Natural killer cell (primary cell): ENCODE results near the gene SPTLC1. TPM values are rescaled to one million over a fixed set of nuclear protein-coding genes. Genes with fewer than 3 reads are reported as not detected.
A peak's percentile ranks its signal among the peaks of the same experiment; 100 is the strongest.
"Not testable (repeated sequence)": the region's sequence is repeated elsewhere in the genome, so short reads cannot be mapped to it uniquely, and the experiment has no call there.

Experiments
- ATAC-seq, 3 donors: fragments of 150-1000 bp in 2 of 3; fragments of 200-7000 bp in 1 of 3; cut with Tn5 transposase; 1 replicate in 1 of 3; 2 replicates in 2 of 3; pipeline ENCODE4 v1.10.0; 2021; ENCODE audit warnings: mild to moderate bottlenecking in 2 of 3, moderate library complexity in 2 of 3
- DNase-seq, 2 donors: peaks; one replicate each; pipeline versions ENCODE4 v3.0.0 to v3.0.0-alpha.2; 2013 to 2021; ENCODE audit warnings: mixed read lengths in 1 of 2
- H3K27ac ChIP-seq: one replicate; pipeline ENCODE4 v1.5.1; 2013; ENCODE audit warnings: mild to moderate bottlenecking, low read length
- H3K27me3 ChIP-seq: one replicate; pipeline ENCODE4 v1.6.1; 2013; ENCODE audit warnings: low read length; ENCODE audit not compliant: control insufficient read depth, insufficient read depth
- H3K36me3 ChIP-seq: one replicate; pipeline ENCODE4 v1.6.1; 2013; ENCODE audit warnings: low read length; ENCODE audit not compliant: control insufficient read depth, insufficient read depth
- H3K4me1 ChIP-seq: one replicate; pipeline ENCODE4 v1.6.1; 2013; ENCODE audit warnings: low read length; ENCODE audit not compliant: control insufficient read depth, insufficient read depth
- H3K4me3 ChIP-seq: one replicate; pipeline ENCODE4 v1.5.1; 2013; ENCODE audit warnings: low read length
- H3K9me3 ChIP-seq: one replicate; pipeline ENCODE4 v1.6.1; 2013; ENCODE audit warnings: low read length; ENCODE audit not compliant: control insufficient read depth, insufficient read depth
- H3K27ac Mint-ChIP-seq, 2 donors: one replicate each; pipeline ENCODE4 v1.8.0; 2022; ENCODE audit warnings: mild to moderate bottlenecking in 2 of 2, mixed read lengths in 2 of 2, moderate library complexity in 1 of 2
- H3K27me3 Mint-ChIP-seq, 2 donors: one replicate each; pipeline ENCODE4 v1.8.0; 2022; ENCODE audit warnings: low read depth in 2 of 2, mixed read lengths in 2 of 2
- H3K36me3 Mint-ChIP-seq: one replicate; pipeline ENCODE4 v1.8.0; 2022; ENCODE audit warnings: mixed read lengths
- H3K4me1 Mint-ChIP-seq, 2 donors: one replicate each; pipeline ENCODE4 v1.8.0; 2022; ENCODE audit warnings: mixed read lengths in 2 of 2
- H3K4me3 Mint-ChIP-seq: one replicate; pipeline ENCODE4 v1.8.0; 2022; ENCODE audit warnings: mild to moderate bottlenecking, moderate library complexity, mixed read lengths
- H3K9me3 Mint-ChIP-seq, 2 donors: one replicate each; pipeline ENCODE4 v1.8.0; 2022; ENCODE audit warnings: mixed read lengths in 2 of 2
- WGBS: methylation state at CpG from one replicate; pipeline ENCODE4 v1.1.7; 2013; ENCODE audit warnings: missing lambda C conversion rate; ENCODE audit not compliant: insufficient coverage; 5-methylcytosine and 5-hydroxymethylcytosine counted together
- intact Hi-C: fragments of 100-400 bp; cut with micrococcal nuclease; formaldehyde crosslinking; loops from one replicate; pipeline ENCODE4 v1.14.2; 2022
- total RNA-seq, 4 donors: library from RNA; stranded (reverse); fragments of 120-200 nt in 1 of 4; gene quantifications; one replicate each; pipeline versions ENCODE4 v1.2.3 to v1.2.4, GENCODE V29; 2013 to 2022
- TF ChIP-seq, protein P1 (sequence below): fragments of 200-600 bp; IDR thresholded peaks from one replicate; pipeline ENCODE4 v1.8.0; 2022; ENCODE audit warnings: antibody characterized with exemption

SPTLC1 gene
- total RNA-seq, 3 donors from 2014 or later (not counting 1 experiment from before 2014, with no cell fraction given): 45.6 to 59.3 (median 47.8) TPM

DNA sequence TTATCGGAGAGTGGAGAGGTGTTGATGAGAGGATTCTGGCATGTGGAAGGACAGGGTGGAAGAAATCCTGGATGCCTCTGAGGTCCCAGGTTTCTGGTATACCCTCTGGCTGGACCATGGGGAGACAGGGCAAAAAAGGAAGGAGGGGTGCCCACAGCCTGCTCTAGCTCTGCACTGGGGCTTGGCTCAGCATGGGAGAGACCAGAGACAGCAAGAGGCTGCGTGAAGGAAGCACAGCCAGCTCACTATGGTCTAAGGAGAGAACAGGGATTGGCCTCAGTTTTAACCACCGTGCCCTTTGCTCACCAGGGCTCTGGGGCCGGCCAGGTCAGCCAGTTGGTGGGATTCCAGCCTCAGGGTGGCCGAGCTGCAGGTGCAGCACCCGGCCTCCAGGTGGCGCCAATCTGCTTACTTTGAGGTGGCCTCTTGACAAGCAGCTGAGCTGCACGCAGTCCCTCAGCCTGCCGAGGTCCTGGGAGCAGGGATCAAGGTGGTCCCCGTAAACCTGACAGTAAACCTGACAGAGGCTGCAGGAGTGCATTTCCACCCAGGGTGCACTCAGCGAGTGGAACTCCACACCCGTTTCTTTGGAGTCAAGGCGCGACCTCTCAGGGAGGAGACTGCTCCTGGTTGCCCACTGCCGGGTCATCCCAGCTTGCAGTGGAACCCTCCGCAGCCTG lies 25.0 kb upstream of the SPTLC1 start:
- no peaks in the 10 kb centered on the region for H3K36me3 Mint-ChIP-seq
- Histone ChIP-seq H3K36me3 (no peaks in the 10 kb centered on the region), H3K27me3 (peaks cover 6% of the 10 kb centered on the region), H3K27ac (no peak overlapping the region), H3K4me3 (no peak overlapping the region), H3K4me1 (peaks cover 11% of the 10 kb centered on the region), H3K9me3 (no peaks in the 10 kb centered on the region)
- H3K27ac Mint-ChIP-seq: no peak overlapping the region
- ATAC-seq: peak; percentile 77 to 87 (median 83)
- DNase-seq: peak; percentile 64 to 79
- no peak overlapping the region for H3K4me3 Mint-ChIP-seq
- no peaks in the 10 kb centered on the region for H3K9me3 Mint-ChIP-seq
- H3K4me1 Mint-ChIP-seq: peaks cover 15 to 16% of the 10 kb centered on the region in 2 donors
- peaks cover 33 to 35% of the 10 kb centered on the region in 2 donors for H3K27me3 Mint-ChIP-seq
- TF ChIP-seq, protein P1, sequence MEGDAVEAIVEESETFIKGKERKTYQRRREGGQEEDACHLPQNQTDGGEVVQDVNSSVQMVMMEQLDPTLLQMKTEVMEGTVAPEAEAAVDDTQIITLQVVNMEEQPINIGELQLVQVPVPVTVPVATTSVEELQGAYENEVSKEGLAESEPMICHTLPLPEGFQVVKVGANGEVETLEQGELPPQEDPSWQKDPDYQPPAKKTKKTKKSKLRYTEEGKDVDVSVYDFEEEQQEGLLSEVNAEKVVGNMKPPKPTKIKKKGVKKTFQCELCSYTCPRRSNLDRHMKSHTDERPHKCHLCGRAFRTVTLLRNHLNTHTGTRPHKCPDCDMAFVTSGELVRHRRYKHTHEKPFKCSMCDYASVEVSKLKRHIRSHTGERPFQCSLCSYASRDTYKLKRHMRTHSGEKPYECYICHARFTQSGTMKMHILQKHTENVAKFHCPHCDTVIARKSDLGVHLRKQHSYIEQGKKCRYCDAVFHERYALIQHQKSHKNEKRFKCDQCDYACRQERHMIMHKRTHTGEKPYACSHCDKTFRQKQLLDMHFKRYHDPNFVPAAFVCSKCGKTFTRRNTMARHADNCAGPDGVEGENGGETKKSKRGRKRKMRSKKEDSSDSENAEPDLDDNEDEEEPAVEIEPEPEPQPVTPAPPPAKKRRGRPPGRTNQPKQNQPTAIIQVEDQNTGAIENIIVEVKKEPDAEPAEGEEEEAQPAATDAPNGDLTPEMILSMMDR: peak; percentile 93
- 23% methylated on average over 16 of the region's 16 CpGs for WGBS
- intact Hi-C loops: loop anchor here (2.0 kb wide), 2 partner anchors 299 to 495 kb away; no protein-coding TSS in a partner anchor

DNA sequence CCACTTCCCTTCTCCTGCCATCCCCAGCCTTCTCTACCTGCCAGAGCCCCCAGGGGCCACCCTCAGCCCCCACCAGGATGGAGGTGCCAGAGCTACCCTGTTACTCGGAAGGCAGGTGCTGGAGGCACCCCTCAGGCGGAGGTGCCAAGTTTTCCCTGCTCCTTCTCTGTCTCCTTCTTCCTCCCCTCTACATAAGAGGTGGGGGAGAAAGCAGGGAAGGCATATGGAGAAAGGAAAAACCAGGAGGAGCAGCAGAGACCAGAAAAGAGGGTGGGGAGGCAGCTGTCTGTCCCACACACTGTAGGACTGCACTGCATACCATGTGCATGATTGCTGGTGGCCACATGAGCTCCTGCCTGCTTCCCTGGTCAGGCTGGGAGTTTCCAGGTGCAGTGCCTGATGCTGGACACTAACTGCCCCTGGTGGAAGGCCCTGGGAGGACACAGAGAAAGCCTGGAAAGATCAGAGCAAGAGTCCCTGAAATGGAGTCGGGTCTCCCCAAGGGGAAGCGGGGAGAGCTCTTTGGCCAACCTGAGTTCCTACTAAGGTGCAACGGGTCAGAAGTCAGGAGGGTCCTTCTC lies 23.8 kb upstream of the SPTLC1 start:
- H3K9me3 ChIP-seq, H3K9me3 Mint-ChIP-seq, H3K4me3 ChIP-seq, H3K36me3 Mint-ChIP-seq, H3K4me3 Mint-ChIP-seq, H3K36me3 ChIP-seq, ATAC-seq, DNase-seq, H3K27me3 ChIP-seq, H3K27ac Mint-ChIP-seq, H3K27ac ChIP-seq: not testable (repeated sequence)
- intact Hi-C loops: loop anchor here (2.0 kb wide), 1 partner anchor 652 kb away; no protein-coding TSS in a partner anchor
- H3K4me1 ChIP-seq: peaks cover 14% of the 10 kb centered on the region
- Mint-ChIP-seq H3K4me1 (peaks cover 17 to 18% of the 10 kb centered on the region in 2 donors), H3K27me3 (peaks cover 33 to 35% of the 10 kb centered on the region in 2 donors)
- WGBS: 92% methylated on average over 3 of the region's 5 CpGs

DNA sequence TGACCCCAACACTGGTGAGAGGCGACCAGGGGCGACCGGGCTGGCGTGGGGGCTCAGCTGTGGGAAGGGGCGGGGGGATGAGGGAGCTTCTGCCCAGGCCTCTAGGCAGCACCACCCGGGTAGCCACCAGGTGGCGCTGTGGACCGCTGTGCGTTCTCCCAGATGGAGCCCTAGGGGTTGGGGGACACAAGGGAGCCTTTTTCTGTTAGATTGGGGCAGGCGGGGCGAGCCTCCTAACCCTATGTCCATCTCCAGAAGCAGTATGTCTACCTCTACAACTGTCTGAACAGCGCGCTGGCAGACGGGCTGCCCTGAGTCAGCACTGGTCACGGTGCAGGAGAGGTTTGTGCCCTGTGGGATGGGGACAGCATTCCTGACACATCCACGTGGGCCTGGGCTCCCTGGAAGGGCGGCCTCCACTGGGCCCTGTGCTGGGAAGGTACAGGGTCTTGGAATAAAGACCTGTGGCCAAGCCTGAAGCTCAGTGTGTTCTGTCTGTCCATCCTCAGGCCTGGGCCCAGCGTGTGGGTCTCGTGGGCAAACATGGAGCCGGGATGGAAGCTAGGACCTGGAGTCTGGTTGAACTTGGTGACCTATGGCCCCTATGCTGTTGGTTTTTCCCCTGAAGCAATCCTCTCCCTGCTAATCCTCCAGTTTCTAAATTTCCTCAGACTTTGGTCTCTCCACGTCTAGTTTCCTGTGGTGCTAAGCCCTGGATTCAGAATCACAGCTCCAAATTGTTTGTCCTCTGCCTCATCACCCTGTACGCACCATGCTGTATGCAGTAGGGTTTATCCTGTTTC lies 23.1 kb upstream of the SPTLC1 start:
- peaks cover 33 to 35% of the 10 kb centered on the region in 2 donors for H3K27me3 Mint-ChIP-seq
- ATAC-seq: peak; percentile 58 to 64 (median 63)
- TF ChIP-seq, protein P1: peak; percentile 90
- peaks cover 22 to 23% of the 10 kb centered on the region in 2 donors for H3K4me1 Mint-ChIP-seq
- H3K27ac Mint-ChIP-seq: no peak overlapping the region
- WGBS: 45% methylated on average over 18 of the region's 22 CpGs
- Histone ChIP-seq H3K4me1 (peaks cover 21% of the 10 kb centered on the region), H3K27me3 (peaks cover 6% of the 10 kb centered on the region), H3K9me3 (no peaks in the 10 kb centered on the region), H3K36me3 (no peaks in the 10 kb centered on the region), H3K4me3 (no peak overlapping the region), H3K27ac (no peak overlapping the region)
- DNase-seq: peak; percentile 73 to 87
- H3K9me3 Mint-ChIP-seq: no peaks in the 10 kb centered on the region
- intact Hi-C loops: loop anchor here (2.0 kb wide), 1 partner anchor 652 kb away; no protein-coding TSS in a partner anchor
- no peak overlapping the region for H3K4me3 Mint-ChIP-seq
- no peaks in the 10 kb centered on the region for H3K36me3 Mint-ChIP-seq
